Measurements from ENCODE around the gene KCTD21.
"Not testable (repeated sequence)": the region's sequence is repeated elsewhere in the genome, so short reads cannot be mapped to it uniquely, and the experiment has no call there.

KCTD21 gene

DNA sequence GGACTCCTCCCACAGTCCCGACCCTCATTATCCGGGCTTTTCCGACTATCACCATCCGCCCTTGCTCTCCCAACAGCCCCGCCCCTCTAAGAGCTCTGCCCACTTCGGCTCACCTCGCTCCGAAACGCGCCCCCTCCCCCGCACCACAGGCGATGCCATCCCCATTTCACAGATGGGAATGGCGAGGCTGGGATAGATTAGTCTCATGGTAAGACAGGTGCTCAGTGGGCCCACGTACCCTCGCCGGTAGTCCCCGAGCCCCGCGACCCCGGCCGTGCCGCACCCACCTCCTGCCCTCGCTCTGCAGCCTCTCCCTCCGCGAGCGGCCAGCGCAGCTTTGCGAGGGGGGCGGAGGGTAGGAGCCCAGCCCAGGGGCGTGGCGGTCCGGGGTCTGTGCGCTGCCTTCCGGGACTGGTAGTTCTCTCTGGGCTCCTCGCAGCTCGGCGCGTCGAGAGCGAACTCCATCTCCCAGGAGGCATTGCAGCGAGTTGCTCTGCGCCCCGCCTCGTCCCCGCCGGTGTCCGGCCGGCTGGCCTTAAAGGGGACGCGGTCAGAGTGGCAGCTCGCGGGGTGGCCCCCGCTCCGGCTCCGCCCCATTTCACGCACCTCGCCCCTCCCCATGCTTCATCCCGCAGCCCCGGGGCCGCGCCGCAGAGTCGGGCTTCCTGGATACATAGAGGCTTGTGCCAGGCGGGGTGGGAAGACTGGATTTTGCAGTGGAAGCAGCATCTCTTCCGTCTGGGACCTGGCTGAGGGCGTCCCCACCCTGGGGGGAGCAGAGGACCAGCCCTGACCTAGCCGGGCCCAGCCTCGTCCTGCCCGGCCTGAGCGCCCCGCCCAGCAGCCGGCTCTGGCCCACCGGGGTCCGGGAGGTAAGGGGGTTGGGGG, at the start of gene KCTD21, which contains the start of gene USP35:
Gene KCTD21, minus strand, starts transcription at position 341 of the 888 bp plus-strand sequence. CDS start 14,072 bp downstream, outside the sequence.
Gene USP35, plus strand, starts transcription at position 634 of the 888 bp plus-strand sequence. CDS start 7,327 bp downstream, outside the sequence.
- peak; percentile 99 for DNase-seq (ENCODE audit: low spot score)

DNA sequence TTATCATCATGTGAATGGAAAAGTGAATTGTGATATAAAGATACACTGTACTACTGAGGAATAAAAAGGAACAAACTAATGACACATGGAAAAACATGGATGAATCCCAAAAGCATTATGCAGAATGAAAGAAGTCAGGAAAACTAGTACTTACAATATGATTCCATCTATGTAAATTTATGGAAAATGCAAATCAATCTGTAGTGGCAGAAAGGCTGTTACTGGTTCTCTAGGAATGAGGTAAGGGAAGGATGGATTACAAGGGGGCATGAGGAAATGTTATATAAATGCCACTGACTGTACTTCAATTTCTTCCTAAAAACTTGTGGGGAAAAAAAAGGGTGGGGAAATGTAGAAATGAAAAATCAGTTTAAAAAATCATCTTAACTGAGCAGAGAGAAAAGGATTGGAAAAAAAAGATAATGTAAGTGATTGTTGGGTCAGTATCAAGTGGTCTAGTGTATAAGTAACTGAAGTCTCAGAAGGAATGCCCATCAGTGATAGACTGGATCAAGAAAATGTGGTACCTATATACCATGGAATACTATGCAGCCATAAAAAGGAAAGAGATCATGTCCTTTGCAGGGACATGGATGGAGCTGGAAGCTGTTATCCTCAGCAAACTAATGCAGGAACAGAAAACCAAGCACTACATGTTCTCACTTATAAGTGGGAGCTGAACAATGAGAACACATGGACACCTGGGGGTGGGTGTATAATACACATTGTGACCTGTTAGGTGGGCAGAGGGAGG, 49.0 kb upstream of the KCTD21 start:
- no peak for DNase-seq (ENCODE audit: low spot score)

DNA sequence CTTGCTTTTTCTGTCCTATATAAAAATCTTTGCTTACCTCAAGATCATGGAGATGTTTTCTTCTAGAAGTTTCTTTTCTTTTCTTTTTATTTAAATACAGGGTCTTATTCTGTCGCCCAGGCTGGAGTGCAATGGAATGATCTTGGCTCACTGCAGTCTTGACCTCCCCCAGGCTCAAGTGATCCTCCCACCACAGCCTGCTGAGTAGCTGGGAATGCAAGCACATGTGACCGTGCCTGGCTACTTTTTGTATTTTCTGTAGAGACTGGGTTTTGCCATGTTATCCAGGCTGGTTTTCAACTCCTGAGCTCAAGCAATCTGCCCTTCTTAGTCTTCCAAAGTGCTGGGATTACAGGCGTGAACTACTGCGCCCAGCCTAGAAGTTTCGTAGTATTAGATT, 45.6 kb upstream of the KCTD21 start:
- DNase-seq (ENCODE audit: low spot score): no peak

DNA sequence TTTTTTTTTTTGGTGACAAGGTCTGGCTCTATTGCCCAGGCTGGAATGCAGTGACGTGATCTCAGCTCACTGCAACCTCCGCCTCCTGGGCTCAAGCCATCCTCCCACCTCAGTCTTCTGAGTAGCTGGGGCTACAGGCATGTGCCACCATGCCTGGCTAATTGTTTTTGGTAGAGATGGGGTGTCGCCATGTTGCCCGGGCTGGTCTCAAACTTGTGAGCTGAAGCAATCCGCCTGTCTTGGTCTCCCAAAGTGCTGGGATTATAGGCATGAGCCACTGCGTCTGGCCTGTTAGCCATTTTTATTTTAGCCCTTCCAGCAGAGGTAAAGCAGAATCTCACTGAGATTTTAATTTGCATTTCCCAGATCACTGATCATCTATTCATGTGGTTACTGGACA, 44.6 kb upstream of the KCTD21 start:
- not testable (repeated sequence) for DNase-seq (ENCODE audit: low spot score)

GRCh38 chr11:78231962-78232501, 43.6 kb upstream of the KCTD21 start:
- DNase-seq (ENCODE audit: low spot score): no peak

DNA sequence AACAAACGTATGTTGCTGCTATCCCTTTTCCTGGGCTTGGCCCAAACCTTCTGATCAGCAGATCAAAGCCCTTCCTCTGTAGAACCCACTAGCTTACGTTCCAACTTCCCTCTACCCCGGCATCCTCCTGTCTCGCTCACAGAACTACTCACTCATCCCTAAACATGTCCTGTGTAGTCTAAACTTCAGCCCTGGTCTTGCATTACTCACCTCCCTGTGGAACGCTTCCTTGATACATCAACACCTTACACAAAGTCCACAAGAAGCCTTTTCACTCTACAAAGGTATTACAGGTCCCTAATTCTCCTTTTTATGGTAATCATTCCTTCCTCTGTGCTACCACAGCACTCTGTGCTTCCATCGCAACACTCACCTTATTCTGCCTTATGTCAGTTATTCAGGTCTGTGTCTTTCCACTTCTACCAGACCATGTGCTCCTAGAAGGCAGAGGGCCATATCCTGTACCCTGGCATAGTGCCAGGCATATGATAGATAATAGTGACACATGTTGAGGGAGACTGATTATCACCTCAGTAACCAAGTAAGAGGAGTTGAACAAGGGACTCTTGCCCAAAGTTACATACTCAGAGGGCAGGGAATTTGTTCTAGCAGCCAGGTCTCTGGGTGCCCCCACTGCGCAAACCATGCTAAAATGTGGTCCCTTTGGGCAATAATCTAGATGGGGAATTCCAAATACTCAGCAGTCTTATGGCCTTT, 41.9 kb upstream of the KCTD21 start:
- no peak for DNase-seq (ENCODE audit: low spot score)

- no peak for DNase-seq (ENCODE audit: low spot score)
These were observed 40.7 kb upstream of the KCTD21 start for GRCh38 chr11:78229106-78229505.

- DNase-seq (ENCODE audit: low spot score): peak; percentile 69
These were observed 40.0 kb upstream of the KCTD21 start for GRCh38 chr11:78228467-78228866.

DNA sequence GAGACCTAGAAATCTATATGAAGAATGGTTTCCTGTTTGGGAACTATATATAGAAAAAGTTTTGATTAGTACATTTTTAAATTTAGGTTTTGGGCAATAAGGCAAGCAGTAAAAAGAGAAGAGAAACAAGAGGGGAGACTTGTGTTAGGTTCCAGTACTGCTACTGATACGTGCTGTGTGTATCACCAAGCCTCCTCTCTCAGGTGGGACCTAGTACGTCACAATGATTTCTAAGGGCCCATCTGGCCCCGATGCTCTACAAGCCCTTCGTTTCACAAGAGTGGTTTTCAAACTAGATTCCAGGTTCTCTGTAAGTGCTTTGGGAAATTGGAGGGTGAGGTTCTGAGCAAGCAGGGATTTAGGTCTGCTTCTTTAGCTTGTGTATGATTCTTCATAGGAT, 39.5 kb upstream of the KCTD21 start:
- DNase-seq (ENCODE audit: low spot score): no peak

DNA sequence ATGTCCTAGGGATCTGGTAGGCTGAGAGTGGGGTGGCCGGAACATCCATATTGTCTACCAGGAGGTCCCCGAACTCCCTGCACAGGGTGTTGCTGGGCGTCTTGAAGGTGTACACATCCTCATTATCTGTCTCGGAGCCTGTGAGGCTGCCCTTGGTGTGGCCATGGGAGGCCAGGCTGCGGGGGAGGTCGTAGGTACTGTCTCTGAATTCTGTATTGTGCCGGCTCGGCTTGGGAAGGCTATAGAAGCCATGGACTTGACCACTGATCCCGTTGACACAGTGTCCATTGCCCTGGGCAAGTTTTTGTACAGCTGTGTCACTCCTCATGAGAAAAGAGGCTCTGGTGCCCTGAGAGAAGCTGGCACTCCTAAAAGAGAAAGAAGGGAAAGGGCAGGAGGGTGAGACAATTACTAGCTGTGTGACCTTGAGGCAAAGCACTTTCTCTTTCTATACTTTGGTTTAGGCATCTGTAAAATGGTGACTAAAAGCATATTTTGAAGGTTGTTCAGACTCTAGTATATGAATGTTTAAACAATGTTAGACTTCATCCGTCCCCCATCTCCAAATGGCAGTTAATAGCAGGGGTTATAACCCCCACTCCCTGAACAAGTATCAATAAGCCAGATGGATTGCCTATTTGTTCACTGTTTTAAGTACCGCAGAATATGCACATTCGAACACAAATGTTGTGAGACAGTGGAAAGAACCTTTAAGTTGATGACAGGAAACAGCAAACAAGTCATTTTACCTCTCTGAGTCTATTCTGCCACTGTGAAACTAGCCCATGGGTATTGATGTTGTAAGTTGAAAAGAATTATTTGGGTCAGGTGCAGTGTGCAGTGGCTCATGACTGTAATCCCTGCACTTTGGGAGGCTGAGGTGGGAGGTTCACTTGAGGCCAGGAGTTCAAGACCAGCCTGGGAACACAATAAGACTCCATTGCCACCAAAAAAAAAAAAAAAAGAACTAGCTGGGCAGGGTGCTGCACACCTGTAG, 38.6 kb upstream of the KCTD21 start:
- no peak for DNase-seq (ENCODE audit: low spot score)

DNA sequence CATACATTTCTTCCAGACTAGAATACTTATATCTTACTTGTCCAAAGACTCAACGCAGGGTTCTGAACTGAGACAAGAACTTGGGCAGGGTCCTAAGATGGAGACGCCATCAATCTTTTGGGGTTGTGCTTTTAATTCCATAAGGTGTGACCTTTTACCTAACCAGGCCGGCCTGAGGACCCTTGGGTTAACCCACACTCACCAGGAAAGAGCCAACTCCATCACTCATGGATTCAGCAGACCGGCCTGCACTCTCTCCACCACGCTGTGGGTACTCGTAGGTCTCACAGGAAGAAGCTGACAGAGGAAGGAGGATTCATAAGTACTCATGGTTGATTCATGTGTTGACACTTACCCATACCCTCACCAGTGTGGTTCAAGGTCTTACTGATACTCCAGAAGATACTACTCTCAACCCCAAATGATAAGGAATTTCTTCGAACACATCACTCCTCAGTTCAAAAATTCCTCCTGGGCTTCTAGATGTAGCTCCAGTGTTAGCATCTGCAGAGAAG, 36.5 kb upstream of the KCTD21 start:
- DNase-seq (ENCODE audit: low spot score): no peak

DNA sequence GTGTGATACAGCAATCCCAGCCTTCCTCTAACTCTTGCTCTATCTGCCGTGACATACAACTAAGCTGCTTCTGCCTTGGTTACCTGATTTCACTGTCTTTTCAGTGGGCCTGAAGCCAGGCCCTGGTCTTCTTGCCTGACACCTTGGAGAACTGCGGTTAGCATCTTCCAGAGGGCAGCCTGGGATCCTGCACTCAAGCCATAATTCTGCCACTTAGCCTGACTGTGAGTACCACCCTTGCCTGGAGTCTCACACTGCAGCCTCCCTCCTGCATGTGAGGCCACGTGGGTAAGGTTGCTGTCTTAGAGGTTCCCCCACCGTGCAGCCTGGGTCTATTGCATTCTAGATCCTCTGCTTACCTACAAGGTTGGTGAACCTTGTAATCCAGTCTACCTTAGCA, 36.1 kb upstream of the KCTD21 start:
- DNase-seq (ENCODE audit: low spot score): no peak

DNA sequence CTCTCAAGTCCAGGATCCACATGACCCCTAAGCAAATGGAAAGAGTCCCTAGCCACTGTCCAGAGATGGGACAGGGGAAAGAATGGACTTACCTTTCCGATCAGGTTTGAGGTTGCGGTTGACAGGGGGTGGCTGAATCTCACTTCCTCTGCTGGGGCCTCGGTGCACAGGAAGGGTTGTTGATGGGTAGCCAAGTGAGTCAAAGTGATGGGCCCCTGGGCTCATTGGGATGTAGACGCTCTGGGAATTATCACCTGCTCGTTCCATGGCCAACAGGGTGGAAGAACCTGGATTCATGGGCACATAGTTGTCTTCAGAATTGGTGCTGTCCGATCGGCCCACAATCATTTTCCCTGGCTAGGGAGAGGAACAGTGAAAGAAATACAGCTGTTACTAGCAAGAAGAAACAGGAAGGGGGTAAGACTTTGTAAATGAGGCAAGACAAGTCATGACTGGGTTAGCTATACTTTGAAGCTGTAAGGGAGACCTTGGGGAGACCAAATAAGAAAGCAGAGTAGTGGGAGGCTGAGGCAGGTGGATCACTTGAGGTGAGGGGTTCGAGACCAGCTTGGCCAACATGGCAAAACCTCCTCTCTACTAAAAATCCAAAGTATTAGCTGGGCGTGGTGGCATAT, 35.0 kb upstream of the KCTD21 start:
- DNase-seq (ENCODE audit: low spot score): no peak

GRCh38 chr11:78222726-78223125, 34.3 kb upstream of the KCTD21 start:
- peak; percentile 1 for DNase-seq (ENCODE audit: low spot score)

GRCh38 chr11:78221396-78222315, 33.2 kb upstream of the KCTD21 start:
- no peak for DNase-seq (ENCODE audit: low spot score)

DNA sequence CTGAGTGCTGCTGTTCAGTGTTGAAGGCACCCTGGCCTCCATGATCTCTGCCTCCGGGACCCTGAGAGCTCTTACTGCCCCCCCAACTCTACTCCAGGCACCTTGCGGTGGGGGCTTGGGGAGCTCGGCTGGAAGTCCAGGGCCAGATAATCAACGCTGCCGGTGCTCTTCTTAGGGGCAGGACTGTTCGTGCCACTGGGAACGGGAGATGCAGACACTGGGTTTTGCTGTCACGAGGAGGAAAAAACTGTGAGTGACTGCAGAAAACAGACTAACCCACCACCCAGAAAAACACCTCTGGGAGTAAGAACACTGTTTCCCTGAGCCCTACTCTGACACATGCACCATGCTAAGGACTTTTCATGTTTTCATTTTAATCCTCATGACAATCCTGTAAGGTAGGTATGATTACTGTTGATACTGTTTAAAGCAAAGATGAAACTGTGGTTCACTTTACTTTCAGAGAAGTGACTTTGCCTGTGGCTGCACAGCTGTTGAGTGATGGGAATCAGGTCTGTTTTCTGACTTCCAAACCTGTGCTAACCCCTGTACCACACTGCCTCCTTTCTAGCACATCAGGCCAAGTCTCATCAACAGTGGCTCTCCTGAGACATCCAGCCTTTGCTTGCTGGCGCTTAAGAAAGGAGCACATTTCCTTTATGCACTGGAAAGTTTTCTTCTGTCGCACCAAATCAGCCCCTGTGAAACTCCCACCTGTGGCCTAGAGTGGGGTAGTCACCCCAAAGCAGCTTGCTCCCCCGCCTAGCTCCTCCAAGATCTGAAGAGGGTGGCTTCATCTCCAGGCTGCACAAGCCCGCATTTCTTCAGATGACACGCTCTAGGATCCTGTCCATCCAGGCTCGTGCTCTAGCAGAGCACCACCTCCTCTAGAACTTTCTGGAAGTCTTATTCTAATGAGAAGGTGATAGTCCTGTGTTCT, 32.1 kb upstream of the KCTD21 start:
- no peak for DNase-seq (ENCODE audit: low spot score)

DNA sequence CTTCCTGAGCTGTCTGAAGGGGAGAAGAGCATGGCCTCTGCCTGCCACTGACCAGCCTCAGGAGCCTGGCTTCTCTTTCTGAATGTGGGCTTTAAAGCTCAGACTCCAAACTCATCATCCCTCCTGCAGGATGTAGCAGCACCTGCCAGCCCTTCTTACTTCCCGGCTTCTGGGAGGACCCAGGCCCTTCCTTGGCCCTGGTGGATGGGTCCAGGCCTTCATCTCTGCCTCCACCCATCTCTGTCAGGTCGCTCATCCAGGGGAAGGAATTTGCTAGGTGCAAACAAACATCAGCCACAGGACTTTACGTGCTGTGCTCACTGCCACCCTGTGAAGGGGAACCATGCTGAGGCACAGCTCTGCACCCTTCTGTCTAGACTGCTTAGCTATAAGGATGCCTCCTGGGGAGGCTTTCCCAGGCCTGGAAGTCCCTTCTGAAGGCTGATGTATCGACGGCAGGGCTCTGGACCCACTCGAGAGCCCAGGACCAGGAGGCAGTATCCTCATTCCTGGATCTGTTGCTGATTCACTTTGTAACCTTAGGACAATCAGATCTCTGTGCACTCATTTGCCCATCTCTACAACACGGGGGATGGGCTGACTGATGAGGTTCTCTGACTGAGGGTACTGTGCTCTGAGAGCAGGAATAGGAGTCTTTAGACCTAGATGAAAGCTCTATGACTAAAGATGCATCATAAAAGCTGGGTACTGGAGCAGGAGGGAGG, 31.2 kb upstream of the KCTD21 start:
- DNase-seq (ENCODE audit: low spot score): no peak

Data from Ammon's horn (tissue), 1 donor.